WERI-Rb-1 (cell line): ENCODE data around the gene KITLG.

ENCODE experiments used
- DNase-seq: peaks from one replicate; pipeline ENCODE4 v3.0.0-alpha.2; 2020
- H3K27ac ChIP-seq: fragments of 250-450 bp; sonication (Bioruptor Pico); 2 replicates; pipeline ENCODE4 v1.5.1; 2020; ENCODE audit warnings: mild to moderate bottlenecking, moderate library complexity
- H3K27me3 ChIP-seq: fragments of 250-450 bp; sonication (Bioruptor Pico); 2 replicates; pipeline ENCODE4 v1.5.1; 2021; ENCODE audit warnings: mild to moderate bottlenecking, low read depth, moderate library complexity; ENCODE audit not compliant: insufficient read depth, severe bottlenecking
- H3K36me3 ChIP-seq: fragments of 250-450 bp; sonication (Bioruptor Pico); 2 replicates; pipeline ENCODE4 v1.5.1; 2020; ENCODE audit warnings: mild to moderate bottlenecking, moderate library complexity
- H3K4me3 ChIP-seq: 2 replicates; pipeline ENCODE4 v1.5.1; 2011; ENCODE audit warnings: low read depth, mild to moderate bottlenecking, control low read depth, low read length
- H3K9me3 ChIP-seq: fragments of 250-450 bp; sonication (Bioruptor Pico); 2 replicates; pipeline ENCODE4 v1.5.1; 2021; ENCODE audit warnings: mild to moderate bottlenecking, moderate library complexity; ENCODE audit not compliant: severe bottlenecking
- CTCF ChIP-seq: IDR thresholded peaks from 2 replicates; pipeline ENCODE4 v1.5.1; 2011; ENCODE audit warnings: low read depth, mild to moderate bottlenecking, control low read depth, inconsistent platforms, low read length

Gene KITLG

DNA sequence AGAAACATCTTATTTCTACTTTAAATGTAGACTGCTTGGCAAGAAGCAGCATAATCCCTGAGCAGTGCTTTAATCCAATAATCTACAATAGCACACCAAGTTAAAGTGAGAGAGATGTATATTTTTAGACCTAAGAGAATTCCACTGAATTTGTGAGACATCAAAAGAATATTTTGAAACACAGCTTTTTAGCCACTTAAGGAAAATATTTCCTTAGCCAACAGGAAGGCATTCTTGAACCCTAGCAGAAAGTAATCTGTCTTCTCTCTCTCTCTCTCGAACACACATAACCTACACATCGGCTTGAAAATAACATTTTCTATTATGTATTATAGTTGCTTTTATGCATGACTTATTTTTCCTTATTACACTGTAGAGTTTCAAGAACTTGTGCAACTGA, 34.0 kb downstream of the KITLG start:
- no peak for TF ChIP-seq CTCF
- Histone ChIP-seq H3K27ac (no peak overlapping the region), H3K27me3 (no peaks in the 10 kb centered on the region), H3K4me3 (no peak overlapping the region), H3K36me3 (no peaks in the 10 kb centered on the region), H3K9me3 (no peaks in the 10 kb centered on the region)
- no peak for DNase-seq

DNA sequence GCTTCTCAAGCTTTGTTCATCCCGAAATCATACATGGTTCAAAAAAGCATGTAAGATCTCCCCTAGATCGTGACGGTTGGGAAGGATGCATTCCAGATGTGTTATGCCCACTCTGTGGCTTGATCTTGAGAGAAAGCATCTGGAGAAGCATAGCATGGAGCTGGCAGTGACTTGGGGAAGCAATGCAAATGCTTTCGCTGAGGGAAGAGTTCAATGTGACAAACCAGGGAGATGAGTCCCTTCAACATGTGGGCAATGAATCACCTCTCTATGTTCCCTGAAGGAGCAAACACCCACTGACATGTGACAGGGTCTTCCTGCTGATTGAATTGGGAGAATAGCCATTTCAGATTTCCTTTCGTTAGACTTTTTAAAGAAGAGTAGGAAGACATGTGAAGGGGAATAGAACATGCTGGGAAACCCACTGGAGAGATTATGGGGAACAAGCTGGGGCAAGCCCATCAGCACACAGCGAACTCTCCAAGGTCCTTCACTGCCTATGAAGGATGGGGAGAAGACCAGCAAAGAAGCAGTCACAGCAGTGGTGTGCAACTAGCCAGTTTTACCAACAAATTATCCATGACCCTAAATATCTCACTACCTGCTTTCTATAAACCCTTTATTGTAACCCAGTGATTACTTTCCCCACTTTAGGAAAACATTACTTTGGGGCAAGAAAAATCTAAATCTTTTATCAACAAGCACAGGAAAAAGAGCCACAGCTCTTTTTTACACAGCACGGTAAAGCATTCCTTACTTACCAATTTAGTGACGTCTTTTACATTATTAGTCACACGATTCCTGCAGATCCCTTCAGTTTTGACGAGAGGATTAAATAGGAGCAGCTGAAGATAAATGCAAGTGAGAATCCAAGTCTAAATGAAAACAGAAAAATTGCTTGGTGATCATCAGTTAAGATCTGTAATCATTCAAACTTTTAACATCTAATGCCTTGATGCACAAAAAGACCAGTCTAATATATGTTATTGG, 35.0 kb downstream of the KITLG start:
- DNase-seq, result no peak
- no peaks in the 10 kb centered on the region for H3K9me3 ChIP-seq
- no peak for TF ChIP-seq CTCF
- H3K27ac ChIP-seq, result no peak overlapping the region
- H3K4me3 ChIP-seq, result no peak overlapping the region
- H3K36me3 ChIP-seq, result no peaks in the 10 kb centered on the region
- H3K27me3 ChIP-seq, result no peaks in the 10 kb centered on the region

DNA sequence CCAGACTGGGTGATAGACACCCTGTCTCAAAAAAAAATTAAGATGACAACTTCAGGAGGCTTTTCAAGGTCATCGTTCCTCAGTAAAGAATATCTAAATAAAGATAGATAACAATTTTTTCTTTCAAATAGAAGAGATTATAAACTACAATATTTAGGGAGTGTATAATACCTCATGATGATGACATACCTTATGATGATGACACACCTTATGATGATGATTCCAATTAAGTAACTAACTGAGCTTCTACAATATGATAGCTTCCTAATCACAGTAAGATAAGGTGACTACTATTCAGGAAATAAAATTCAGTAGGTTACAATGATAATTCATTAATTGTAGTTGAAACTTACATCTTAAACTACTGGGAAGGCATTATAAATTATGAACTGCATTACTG, 40.4 kb downstream of the KITLG start:
- H3K27ac ChIP-seq, result no peak overlapping the region
- no peaks in the 10 kb centered on the region for H3K27me3 ChIP-seq
- TF ChIP-seq CTCF, result no peak
- H3K4me3 ChIP-seq, result no peak overlapping the region
- H3K36me3 ChIP-seq, result no peaks in the 10 kb centered on the region
- DNase-seq, result no peak
- no peaks in the 10 kb centered on the region for H3K9me3 ChIP-seq

DNA sequence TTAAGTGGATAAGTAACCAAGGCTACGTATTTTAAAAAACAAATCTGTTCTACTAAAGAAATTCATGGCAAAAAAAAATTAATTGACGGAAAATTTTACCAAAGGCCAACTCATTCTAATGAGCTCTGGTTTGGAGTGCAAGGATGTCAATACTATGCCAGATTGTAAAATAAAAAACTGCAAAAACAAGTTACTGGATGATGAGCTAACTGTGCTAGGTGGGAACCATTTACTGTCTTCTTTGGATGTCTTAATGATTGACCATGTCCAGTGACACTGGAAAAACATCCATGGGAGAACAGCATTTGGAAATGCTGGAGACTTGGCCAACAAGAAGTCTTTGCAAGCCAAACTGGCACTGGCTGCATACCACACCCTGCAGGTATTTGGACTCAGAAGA, 41.6 kb downstream of the KITLG start:
- Histone ChIP-seq H3K36me3 (no peaks in the 10 kb centered on the region), H3K27me3 (no peaks in the 10 kb centered on the region), H3K9me3 (no peaks in the 10 kb centered on the region), H3K4me3 (no peak overlapping the region), H3K27ac (no peak overlapping the region)
- no peak for DNase-seq
- TF ChIP-seq CTCF, result no peak

- H3K27ac ChIP-seq, result no peak overlapping the region
- TF ChIP-seq CTCF, result no peak
- no peaks in the 10 kb centered on the region for H3K27me3 ChIP-seq
- no peak overlapping the region for H3K4me3 ChIP-seq
- no peaks in the 10 kb centered on the region for H3K36me3 ChIP-seq
- no peak for DNase-seq
- no peaks in the 10 kb centered on the region for H3K9me3 ChIP-seq
Observed at GRCh38 chr12:88538250-88538649, 42.0 kb downstream of the KITLG start.
